IMR-90 (cell line): ENCODE data around the gene HOXC13.

Experiments
- CTCF ChIP-seq: conservative IDR thresholded peaks from 2 replicates; pipeline ENCODE4 v1.5.1; 2012; ENCODE audit warnings: mild to moderate bottlenecking, low read depth, low read length, improper control_type of control experiment
- RAD21 ChIP-seq: IDR thresholded peaks from 2 replicates; pipeline ENCODE4 v1.6.1; 2012; ENCODE audit warnings: low read length, improper control_type of control experiment

DNA sequence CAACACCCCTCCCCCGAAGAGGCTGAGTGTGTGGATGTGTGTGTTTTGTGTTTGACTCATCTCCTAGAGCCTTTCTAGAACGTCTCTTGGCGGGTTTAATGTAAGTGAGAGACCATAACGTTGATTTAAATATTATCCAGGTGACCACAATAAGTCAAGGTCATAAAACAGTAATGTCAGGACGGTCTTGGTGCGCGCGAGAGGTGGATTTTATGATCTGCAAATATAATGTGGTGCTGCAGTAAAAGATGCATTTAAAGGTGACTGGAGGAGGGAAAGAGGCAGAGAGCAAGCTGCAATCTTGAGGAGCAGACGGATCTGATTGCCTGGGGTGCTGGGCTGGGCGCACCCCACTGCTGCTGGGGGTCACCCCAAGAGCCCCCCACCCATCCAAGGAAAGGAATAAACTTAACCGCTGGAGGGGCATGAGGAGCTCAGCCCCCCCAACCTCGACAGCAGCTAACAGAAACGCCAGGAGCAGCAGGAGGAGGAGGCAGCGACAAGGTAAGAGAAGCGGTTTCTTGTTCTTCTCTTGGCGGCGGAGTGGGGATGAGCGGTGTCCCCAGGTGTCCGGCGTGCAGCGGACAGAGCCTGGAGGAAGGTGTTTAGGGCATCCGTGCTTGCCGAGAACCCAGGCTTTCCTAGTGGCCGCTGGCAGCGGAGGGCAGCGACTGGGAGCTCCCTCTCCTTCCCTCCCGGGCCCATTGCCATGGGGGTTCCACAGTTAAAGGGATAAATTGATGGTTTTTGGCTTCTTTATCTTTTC lies 51.9 kb downstream of the HOXC13 start:
- TF ChIP-seq RAD21 (no peak), CTCF (no peak)
